H9 (cell line): ENCODE results near the gene C19orf25. TPM values are rescaled to one million over a fixed set of nuclear protein-coding genes. Genes with fewer than 3 reads are reported as not detected.

Experiments
- DNase-seq: peaks from one replicate; pipeline ENCODE4 v3.0.0-alpha.2; 2017
- H2AFZ ChIP-seq: one replicate; pipeline ENCODE4 v1.6.1; 2013; ENCODE audit warnings: mild to moderate bottlenecking, low read length, control low read depth, moderate library complexity
- H2AK5ac ChIP-seq: 2 replicates; pipeline ENCODE4 v1.6.1; 2013; ENCODE audit warnings: low read length, control low read depth, mixed read lengths; ENCODE audit not compliant: insufficient read length
- H2BK120ac ChIP-seq: one replicate; pipeline ENCODE4 v1.6.1; 2013; ENCODE audit warnings: low read depth, mild to moderate bottlenecking, low read length, control low read depth, inconsistent platforms; ENCODE audit not compliant: poor library complexity, severe bottlenecking
- H2BK12ac ChIP-seq: 2 replicates; pipeline ENCODE4 v1.6.1; 2013; ENCODE audit warnings: low read length, control low read depth, mixed read lengths, low read depth; ENCODE audit not compliant: insufficient read length
- H2BK15ac ChIP-seq: 2 replicates; pipeline ENCODE4 v1.6.1; 2013; ENCODE audit warnings: low read depth, low read length, control low read depth
- H2BK20ac ChIP-seq: one replicate; pipeline ENCODE4 v1.6.1; 2013; ENCODE audit warnings: low read depth, mild to moderate bottlenecking, low read length, control low read depth, inconsistent platforms; ENCODE audit not compliant: poor library complexity, severe bottlenecking
- H2BK5ac ChIP-seq: 2 replicates; pipeline ENCODE4 v1.6.1; 2013; ENCODE audit warnings: low read length, control low read depth, mixed read lengths; ENCODE audit not compliant: insufficient read length
- H3K14ac ChIP-seq: 2 replicates; pipeline ENCODE4 v1.6.1; 2013; ENCODE audit warnings: low read length, control low read depth; ENCODE audit not compliant: insufficient read depth
- H3K18ac ChIP-seq: 2 replicates; pipeline ENCODE4 v1.6.1; 2013; ENCODE audit warnings: low read depth, mild to moderate bottlenecking, mixed read lengths, low read length, control low read depth; ENCODE audit not compliant: insufficient read length
- H3K23ac ChIP-seq: 2 replicates; pipeline ENCODE4 v1.6.1; 2013; ENCODE audit warnings: low read length, control low read depth, mixed read lengths, low read depth; ENCODE audit not compliant: insufficient read length
- H3K23me2 ChIP-seq: 2 replicates; pipeline ENCODE4 v1.6.1; 2013; ENCODE audit warnings: low read depth, mild to moderate bottlenecking, mixed read lengths, low read length, control low read depth; ENCODE audit not compliant: insufficient read length, poor library complexity, severe bottlenecking
- H3K27ac ChIP-seq: 2 replicates; pipeline ENCODE4 v1.5.1; 2013; ENCODE audit warnings: low read length, control low read depth, mixed read lengths, low read depth; ENCODE audit not compliant: insufficient read length
- H3K27me3 ChIP-seq: 2 replicates; pipeline ENCODE4 v1.6.1; 2013; ENCODE audit warnings: low read length, control low read depth, inconsistent platforms; ENCODE audit not compliant: insufficient read depth
- H3K4ac ChIP-seq: 2 replicates; pipeline ENCODE4 v1.6.1; 2013; ENCODE audit warnings: low read depth, mild to moderate bottlenecking, control low read depth, inconsistent platforms, low read length, moderate library complexity
- H3K4me1 ChIP-seq: 2 replicates; pipeline ENCODE4 v1.6.1; 2013; ENCODE audit warnings: low read length, control low read depth, inconsistent platforms; ENCODE audit not compliant: insufficient read depth
- H3K4me2 ChIP-seq: 2 replicates; pipeline ENCODE4 v1.6.1; 2013; ENCODE audit warnings: low read length, control low read depth, mixed read lengths; ENCODE audit not compliant: insufficient read length, insufficient read depth
- H3K56ac ChIP-seq: 2 replicates; pipeline ENCODE4 v1.6.1; 2013; ENCODE audit warnings: low read depth, mild to moderate bottlenecking, mixed read lengths, low read length, control low read depth; ENCODE audit not compliant: insufficient read length
- H3K79me1 ChIP-seq: 2 replicates; pipeline ENCODE4 v1.6.1; 2013; ENCODE audit warnings: low read depth, mild to moderate bottlenecking, moderate library complexity, low read length, control low read depth, inconsistent platforms; ENCODE audit not compliant: insufficient read depth, poor library complexity, severe bottlenecking
- H3K79me2 ChIP-seq: 2 replicates; pipeline ENCODE4 v1.6.1; 2013; ENCODE audit warnings: low read length, control low read depth, inconsistent platforms; ENCODE audit not compliant: insufficient read depth
- H3K9ac ChIP-seq: 2 replicates; pipeline ENCODE4 v1.6.1; 2013; ENCODE audit warnings: low read length, control low read depth, mixed read lengths; ENCODE audit not compliant: insufficient read length; ENCODE audit errors: extremely low read depth
- H3K9me3 ChIP-seq: one replicate; pipeline ENCODE4 v1.6.1; 2013; ENCODE audit warnings: low read depth, low read length, inconsistent platforms; ENCODE audit not compliant: control insufficient read depth
- H3T11ph ChIP-seq: one replicate; pipeline ENCODE4 v1.6.1; 2013; ENCODE audit warnings: mild to moderate bottlenecking, low read length, control low read depth, inconsistent platforms
- H4K20me1 ChIP-seq: one replicate; pipeline ENCODE4 v1.6.1; 2013; ENCODE audit not compliant: control insufficient read depth, insufficient read length, insufficient read depth
- H4K5ac ChIP-seq: 2 replicates; pipeline ENCODE4 v1.6.1; 2013; ENCODE audit warnings: low read depth, mild to moderate bottlenecking, mixed read lengths, low read length, control low read depth; ENCODE audit not compliant: insufficient read length
- H4K8ac ChIP-seq: replicated peaks from 2 replicates; pipeline ENCODE4 v1.6.1; 2013; ENCODE audit warnings: low read length, control low read depth, mixed read lengths, low read depth; ENCODE audit not compliant: insufficient read length
- H4K91ac ChIP-seq: 2 replicates; pipeline ENCODE4 v1.6.1; 2013; ENCODE audit warnings: low read depth, mild to moderate bottlenecking, moderate library complexity, mixed read lengths, low read length, control low read depth; ENCODE audit not compliant: insufficient read length
- H3K27ac Mint-ChIP-seq, 3 experiments: 2 replicates in 2 of 3; 3 replicates in 1 of 3; pipeline ENCODE4 v1.8.0; 2020 to 2021; ENCODE audit warnings: mixed read lengths in 3 of 3, mild to moderate bottlenecking in 1 of 3, moderate library complexity in 1 of 3
- H3K27me3 Mint-ChIP-seq: 2 replicates; pipeline ENCODE4 v1.8.0; 2021; ENCODE audit warnings: low read depth, mild to moderate bottlenecking, moderate library complexity, mixed read lengths
- H3K36me3 Mint-ChIP-seq, 3 experiments: 2 replicates in 2 of 3; 3 replicates in 1 of 3; pipeline ENCODE4 v1.8.0; 2020 to 2021; ENCODE audit warnings: low read depth in 3 of 3, mixed read lengths in 3 of 3; ENCODE audit not compliant: insufficient read depth in 1 of 3
- H3K4me1 Mint-ChIP-seq, 2 experiments: 2 replicates each; pipeline ENCODE4 v1.8.0; 2020; ENCODE audit warnings: mixed read lengths in 2 of 2
- H3K4me3 Mint-ChIP-seq, 2 experiments: 2 replicates in 1 of 2; 3 replicates in 1 of 2; pipeline ENCODE4 v1.8.0; 2020 to 2021; ENCODE audit warnings: mild to moderate bottlenecking in 2 of 2, mixed read lengths in 2 of 2, moderate library complexity in 1 of 2
- H3K9me3 Mint-ChIP-seq, 2 experiments: 2 replicates in 1 of 2; 3 replicates in 1 of 2; pipeline ENCODE4 v1.8.0; 2020; ENCODE audit warnings: mild to moderate bottlenecking in 2 of 2, mixed read lengths in 2 of 2, moderate library complexity in 1 of 2
- CTCF ChIP-seq: fragments of 200-600 bp; sonication (generic); conservative IDR thresholded peaks from 3 replicates; pipeline ENCODE4 v1.8.0; 2021; ENCODE audit warnings: antibody characterized with exemption, mild to moderate bottlenecking
- WGBS: extraction: QIAGEN DNeasy Blood & Tissue Kit; methylation state at CpG from one replicate; pipeline ENCODE4 v1.1.7; 2013; ENCODE audit warnings: missing lambda C conversion rate, low lambda C conversion rate, mixed read lengths; ENCODE audit not compliant: insufficient read length; ENCODE audit errors: extremely low coverage; 5-methylcytosine and 5-hydroxymethylcytosine counted together
- total RNA-seq: library from RNA; stranded (reverse); gene quantifications from 2 replicates; pipeline ENCODE4 v1.2.1, GENCODE V29; 2021

The C19orf25 gene
- total RNA-seq, 1 experiment from 2014 or later: 36.8 TPM

- DNase-seq: no peak
- H2BK12ac ChIP-seq: no peak overlapping the region
- H3K27ac Mint-ChIP-seq: no peak overlapping the region; a peak in 1 of 7 replicates
- H3K9me3 Mint-ChIP-seq: peaks cover 0 to 8% of the 10 kb centered on the region in 2 experiments; a peak in 1 of 5 replicates
- H2BK15ac ChIP-seq: no peak overlapping the region
- no peak overlapping the region for H4K91ac ChIP-seq
- no peaks in the 10 kb centered on the region for H4K20me1 ChIP-seq
- no peak overlapping the region; the same call in 1 of the 2 replicates for H3K14ac ChIP-seq
- H3K4me1 Mint-ChIP-seq: no peaks in the 10 kb centered on the region
- no peaks in the 10 kb centered on the region for H3K23me2 ChIP-seq
- H2BK120ac ChIP-seq: no peak overlapping the region
- peaks cover 74% of the 10 kb centered on the region for H3K27me3 Mint-ChIP-seq
- no peak overlapping the region for H3K18ac ChIP-seq
- no peak overlapping the region for H3K4ac ChIP-seq
- H3K79me1 ChIP-seq: no peaks in the 10 kb centered on the region
- no peaks in the 10 kb centered on the region for H3K9me3 ChIP-seq
- H3K56ac ChIP-seq: no peak overlapping the region
- H3T11ph ChIP-seq: no peak overlapping the region
- H3K27me3 ChIP-seq: no peaks in the 10 kb centered on the region
- no peak overlapping the region for H3K4me3 Mint-ChIP-seq
- no CpG with 5 or more reads among the region's 8 CpGs for WGBS
- H3K4me1 ChIP-seq: no peaks in the 10 kb centered on the region
- H3K27ac ChIP-seq: no peak overlapping the region
- no peak for TF ChIP-seq CTCF
- H3K79me2 ChIP-seq: no peaks in the 10 kb centered on the region
- no peak overlapping the region for H4K5ac ChIP-seq
- no peak overlapping the region for H2AK5ac ChIP-seq
- no peak overlapping the region for H4K8ac ChIP-seq
- no peak overlapping the region for H3K4me2 ChIP-seq
- H2AFZ ChIP-seq: no peak overlapping the region
- H3K36me3 Mint-ChIP-seq: no peaks in the 10 kb centered on the region
- H3K23ac ChIP-seq: no peak overlapping the region
- no peak overlapping the region for H2BK5ac ChIP-seq
- H2BK20ac ChIP-seq: no peak overlapping the region
- H3K9ac ChIP-seq: no peak overlapping the region
Observed at GRCh38 chr19:1516395-1516753, 37.4 kb upstream of the C19orf25 start.
